Measurements from ENCODE around the gene RANGRF.
"Not testable (repeated sequence)": the region's sequence is repeated elsewhere in the genome, so short reads cannot be mapped to it uniquely, and the experiment has no call there.

RANGRF gene

GRCh38 chr17:8288336-8289102 is at the start of gene RANGRF:
RANGRF (plus strand) TSS chr17:8288670; CDS start chr17:8288789, 119 bp downstream.
- peak; percentile 87 for DNase-seq (ENCODE audit: low spot score)

GRCh38 chr17:8243827-8244226 is 44.6 kb upstream of the RANGRF start:
- DNase-seq (ENCODE audit: low spot score) = no peak

- no peak for DNase-seq (ENCODE audit: low spot score)
Measured at GRCh38 chr17:8244768-8245167, 43.7 kb upstream of the RANGRF start.

- peak; percentile 92 for DNase-seq (ENCODE audit: low spot score)
Measured at GRCh38 chr17:8248751-8249607, 39.5 kb upstream of the RANGRF start, which contains the start of gene PFAS. PFAS (plus strand) TSS chr17:8249289; CDS start chr17:8253938, 4,649 bp downstream.

- no peak for DNase-seq (ENCODE audit: low spot score)
Measured at GRCh38 chr17:8249621-8250500, 38.6 kb upstream of the RANGRF start.

GRCh38 chr17:8251411-8251810 is 37.1 kb upstream of the RANGRF start:
- DNase-seq (ENCODE audit: low spot score) = not testable (repeated sequence)

GRCh38 chr17:8253801-8254200 is 34.7 kb upstream of the RANGRF start:
- peak; percentile 50 for DNase-seq (ENCODE audit: low spot score)

GRCh38 chr17:8254881-8255280 is 33.6 kb upstream of the RANGRF start:
- no peak for DNase-seq (ENCODE audit: low spot score)

- no peak for DNase-seq (ENCODE audit: low spot score)
Measured at GRCh38 chr17:8255499-8255898, 33.0 kb upstream of the RANGRF start.

- DNase-seq (ENCODE audit: low spot score) = no peak
Measured at GRCh38 chr17:8256291-8256690, 32.2 kb upstream of the RANGRF start.

GRCh38 chr17:8256691-8257090 is 31.8 kb upstream of the RANGRF start:
- no peak for DNase-seq (ENCODE audit: low spot score)

- no peak for DNase-seq (ENCODE audit: low spot score)
Measured at GRCh38 chr17:8257801-8258200, 30.7 kb upstream of the RANGRF start.

GRCh38 chr17:8264320-8264719 is 24.1 kb upstream of the RANGRF start:
- no peak for DNase-seq (ENCODE audit: low spot score)

GRCh38 chr17:8264836-8265542 is 23.5 kb upstream of the RANGRF start:
- no peak for DNase-seq (ENCODE audit: low spot score)

GRCh38 chr17:8266648-8267479 is 21.6 kb upstream of the RANGRF start:
- no peak for DNase-seq (ENCODE audit: low spot score)

- DNase-seq (ENCODE audit: low spot score) = no peak
Measured at GRCh38 chr17:8267480-8268147, 20.9 kb upstream of the RANGRF start.

GRCh38 chr17:8268550-8269298 is 19.7 kb upstream of the RANGRF start:
- DNase-seq (ENCODE audit: low spot score) = no peak

GRCh38 chr17:8272421-8272820 is 16.0 kb upstream of the RANGRF start:
- no peak for DNase-seq (ENCODE audit: low spot score)

- DNase-seq (ENCODE audit: low spot score) = no peak
Measured at GRCh38 chr17:8273884-8274444, 14.5 kb upstream of the RANGRF start.

Data from cerebellar cortex (tissue), 1 donor.